GM18508 (cell line): Measurements from ENCODE around the gene STK10.
"Not testable (repeated sequence)": the region's sequence is repeated elsewhere in the genome, so short reads cannot be mapped to it uniquely, and the experiment has no call there.

Source experiments
- ATAC-seq: cut with Tn5 transposase; IDR thresholded peaks from one replicate; pipeline ENCODE4 v1.9.1; 2021; ENCODE audit warnings: moderate number of reproducible peaks; ENCODE audit not compliant: insufficient read depth, unreplicated experiment

The STK10 gene

DNA sequence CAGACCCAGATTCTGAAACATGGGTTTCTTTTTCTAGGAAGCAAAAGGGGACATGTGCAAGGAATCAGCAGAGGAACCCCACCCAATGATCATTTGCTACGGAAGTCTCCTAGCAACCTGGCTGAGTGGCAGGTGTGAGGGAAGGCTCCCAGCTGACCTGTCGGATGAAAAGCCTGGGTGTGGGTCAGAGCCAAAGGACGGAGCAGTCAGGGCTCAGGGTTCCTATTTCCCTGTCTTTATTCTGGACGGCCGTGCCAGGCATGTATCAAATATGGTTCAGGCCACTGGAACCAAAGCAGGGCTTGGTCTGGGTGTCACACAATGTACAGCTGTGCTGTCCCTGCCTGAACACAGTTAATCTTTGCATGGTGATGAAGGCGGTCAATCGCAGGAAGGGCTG lies 20.1 kb downstream of the STK10 start:
- ATAC-seq: no peak

DNA sequence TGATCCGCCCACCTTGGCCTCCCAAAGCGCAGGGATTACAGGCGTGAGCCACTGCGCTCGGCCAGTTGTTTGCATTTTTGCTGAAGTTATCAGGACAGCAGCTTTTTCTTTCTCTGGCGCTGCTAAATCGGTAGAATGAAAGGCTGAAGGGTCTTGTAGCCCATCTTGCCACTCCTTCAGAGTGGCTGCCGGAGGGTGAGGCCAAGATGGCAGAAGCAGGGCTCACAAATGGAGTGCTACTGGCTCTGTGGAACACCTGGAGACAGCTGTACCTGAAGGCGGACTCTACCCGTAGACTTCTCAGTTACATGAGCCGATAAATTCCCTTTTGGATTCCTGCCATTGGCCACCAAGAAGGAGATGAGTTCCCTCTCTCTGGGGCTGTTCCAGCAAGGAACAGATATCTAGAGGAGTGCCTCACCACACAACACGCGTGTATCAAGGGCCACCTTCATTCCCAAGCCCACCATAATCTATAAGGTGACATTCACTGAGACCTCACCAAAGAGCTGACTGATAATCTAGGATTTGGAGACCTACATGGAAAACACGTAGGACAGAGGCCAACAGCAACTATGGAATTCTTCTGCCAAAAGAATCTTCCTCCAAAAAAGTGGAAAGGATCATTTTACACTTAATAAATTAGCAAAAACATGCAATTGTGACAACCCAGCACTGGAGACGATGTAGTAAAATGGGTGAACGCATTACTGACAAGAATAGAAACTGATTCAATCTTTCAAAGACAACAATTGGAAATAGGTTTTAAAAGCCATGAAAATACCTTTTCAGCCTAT lies 21.8 kb downstream of the STK10 start:
- no peak for ATAC-seq

DNA sequence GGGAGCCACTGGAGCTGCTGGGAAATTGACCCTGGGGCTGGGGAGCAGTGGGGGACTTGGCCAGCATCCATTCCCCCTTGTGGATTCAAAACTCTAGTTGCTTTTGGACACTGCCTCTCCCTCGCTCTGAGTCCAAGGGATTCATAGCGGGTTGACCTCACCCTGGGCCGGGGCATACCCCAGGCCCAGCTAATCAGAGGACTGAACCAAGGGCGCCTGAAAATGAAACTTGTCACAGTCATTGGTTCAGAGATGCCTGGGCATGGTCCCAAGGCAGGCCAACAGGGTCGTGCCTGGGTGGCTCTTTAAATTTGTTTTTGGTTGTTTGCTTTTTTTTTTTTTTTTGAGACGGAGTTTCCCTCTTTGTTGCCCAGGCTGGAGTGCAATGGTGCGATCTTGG lies 22.6 kb downstream of the STK10 start:
- ATAC-seq: no peak

DNA sequence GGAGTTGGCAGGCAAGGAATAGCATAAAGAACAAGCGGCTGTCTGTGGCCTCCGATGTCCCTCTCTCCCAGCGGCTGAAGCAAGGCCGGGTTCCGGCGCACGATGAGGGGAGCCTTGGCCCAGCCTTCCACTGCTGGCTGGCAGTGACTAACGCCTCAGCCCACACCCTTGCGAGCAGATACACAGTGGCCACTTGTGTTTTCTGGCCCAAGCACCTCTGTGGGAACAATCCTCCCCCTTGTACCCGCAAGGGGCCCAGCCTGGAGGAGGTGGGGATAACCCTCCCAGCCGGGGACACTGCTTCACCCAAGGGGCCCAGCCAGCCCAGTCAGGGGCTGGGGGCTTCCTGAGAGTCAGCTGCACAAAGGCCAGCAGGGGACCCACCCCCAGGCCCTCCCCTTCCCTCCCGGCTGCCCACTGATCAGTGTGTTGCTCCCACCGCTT lies 23.2 kb downstream of the STK10 start:
- no peak for ATAC-seq

DNA sequence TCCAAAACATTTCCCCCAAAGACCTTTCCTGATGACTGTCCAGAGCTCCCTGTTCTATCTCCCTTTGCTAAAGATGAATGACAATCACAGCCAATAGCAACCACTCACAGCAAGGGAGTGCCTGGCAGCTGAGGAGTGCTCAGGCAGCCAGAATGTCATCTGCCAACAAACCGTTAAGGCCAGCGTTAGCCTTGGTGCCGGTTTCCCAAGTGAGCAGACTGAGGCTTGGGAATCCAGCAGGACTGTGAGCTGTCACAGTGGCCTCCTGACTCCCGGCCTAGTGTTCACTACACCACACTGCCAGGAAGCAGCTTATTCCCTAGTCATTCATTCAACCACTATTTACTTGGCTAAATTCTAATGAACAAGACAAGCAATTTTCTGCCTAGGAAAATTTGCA lies 24.7 kb downstream of the STK10 start:
- no peak for ATAC-seq

DNA sequence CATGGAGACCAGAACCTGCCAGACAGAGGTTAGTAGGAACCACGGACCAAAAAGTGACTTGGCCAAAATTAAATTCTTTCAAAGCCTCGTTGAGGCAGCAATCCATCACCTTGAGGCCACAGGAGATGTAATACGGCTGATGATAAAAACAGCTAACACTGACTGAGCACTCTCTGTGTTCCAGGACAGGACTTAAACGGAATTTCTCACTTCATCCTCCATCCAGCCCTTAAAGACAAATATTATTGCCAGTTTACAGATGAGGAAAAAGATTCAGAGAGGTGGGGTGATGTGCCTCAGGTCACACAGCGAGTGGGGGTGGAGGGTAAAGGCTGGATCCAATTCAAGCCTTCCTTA lies 25.1 kb downstream of the STK10 start:
- ATAC-seq: no peak

DNA sequence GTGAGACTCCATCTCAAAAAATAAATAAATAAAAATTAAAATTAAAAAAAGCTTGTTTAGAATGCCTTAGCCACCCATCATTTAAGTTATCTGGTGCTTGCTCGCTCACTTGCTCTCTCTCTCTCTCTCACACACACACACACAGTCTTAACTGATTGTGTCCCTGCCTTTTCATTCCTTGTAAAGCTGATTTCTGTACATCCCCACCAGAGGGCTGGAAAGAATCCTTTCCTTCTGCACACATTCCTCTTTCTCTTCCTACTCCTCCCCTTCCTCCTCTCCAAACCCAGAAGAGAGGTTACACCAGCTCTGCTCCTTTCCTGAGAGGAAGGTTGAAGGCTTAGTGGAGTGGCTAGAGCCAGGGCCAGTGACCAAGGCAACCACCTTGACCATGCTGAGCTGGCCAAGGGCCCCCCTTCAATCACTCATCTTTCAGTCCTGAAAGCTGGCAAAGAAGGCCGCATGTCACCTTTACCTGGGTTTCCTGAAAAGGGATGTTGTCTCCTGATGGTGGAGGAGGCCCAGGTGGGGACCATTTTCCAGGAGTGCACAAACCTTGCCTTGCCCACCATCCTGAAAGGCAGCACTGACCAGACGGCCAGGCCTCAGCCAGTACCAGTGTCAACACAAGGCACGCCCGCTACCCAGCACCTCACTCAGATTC lies 25.6 kb downstream of the STK10 start:
- ATAC-seq: no peak

DNA sequence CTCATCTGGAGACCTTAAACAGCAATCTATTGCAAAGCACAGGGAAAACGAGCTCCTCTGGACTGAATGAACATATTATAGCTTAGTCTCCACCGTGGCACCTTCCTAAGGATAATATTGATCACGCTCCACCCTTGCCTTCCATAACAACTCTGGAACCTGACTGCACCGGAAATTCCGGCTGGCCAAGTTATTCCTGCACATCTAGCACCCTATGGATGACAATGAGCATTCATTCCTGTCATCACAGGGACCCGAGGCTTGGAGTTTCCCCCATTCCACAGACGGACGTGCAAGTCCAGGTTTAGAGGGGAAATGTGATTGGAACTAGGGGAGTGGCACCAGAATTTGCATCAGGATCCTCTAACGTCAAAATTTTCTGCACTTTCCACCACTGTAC lies 27.5 kb downstream of the STK10 start:
- ATAC-seq: no peak

DNA sequence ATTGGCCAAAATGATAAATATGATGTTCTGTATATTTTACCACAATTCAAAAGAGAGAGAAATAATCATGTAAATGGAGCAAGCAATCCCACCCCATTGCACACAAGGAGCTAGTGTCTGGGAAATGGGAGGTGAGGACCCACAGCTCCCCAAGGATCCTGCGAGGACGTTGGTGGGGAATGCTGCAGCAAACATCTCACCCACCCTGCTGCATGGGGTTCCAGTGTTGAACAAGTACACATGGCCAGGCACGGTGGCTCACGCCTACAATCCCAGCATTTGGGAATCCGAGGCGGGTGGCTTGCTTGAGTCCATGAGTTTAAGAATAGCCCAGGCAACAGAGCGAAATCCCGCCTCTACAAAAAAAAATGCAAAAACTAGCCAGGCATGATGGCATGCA lies 29.0 kb downstream of the STK10 start:
- ATAC-seq: no peak

DNA sequence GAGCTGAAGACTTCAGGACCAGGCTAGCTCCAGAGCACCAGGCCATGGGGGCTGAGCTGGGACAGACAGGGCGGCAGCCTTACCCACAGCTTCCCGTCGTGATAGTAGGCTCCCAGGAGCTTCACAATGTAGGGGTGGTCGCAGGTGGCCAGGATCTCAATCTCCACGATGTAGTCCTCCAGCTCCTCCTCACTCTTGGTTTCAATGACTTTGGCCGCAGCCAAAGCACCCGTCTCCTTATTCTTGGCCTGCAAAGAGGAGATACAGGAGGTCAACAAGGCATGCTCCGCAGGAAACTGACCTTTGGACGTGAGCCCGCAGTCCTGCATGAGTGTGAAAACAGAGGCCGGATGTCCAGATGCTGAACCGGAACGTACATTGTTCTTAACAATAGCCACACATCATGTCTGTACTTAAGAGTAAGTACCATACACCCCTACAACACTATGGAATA lies 31.5 kb downstream of the STK10 start:
- no peak for ATAC-seq

DNA sequence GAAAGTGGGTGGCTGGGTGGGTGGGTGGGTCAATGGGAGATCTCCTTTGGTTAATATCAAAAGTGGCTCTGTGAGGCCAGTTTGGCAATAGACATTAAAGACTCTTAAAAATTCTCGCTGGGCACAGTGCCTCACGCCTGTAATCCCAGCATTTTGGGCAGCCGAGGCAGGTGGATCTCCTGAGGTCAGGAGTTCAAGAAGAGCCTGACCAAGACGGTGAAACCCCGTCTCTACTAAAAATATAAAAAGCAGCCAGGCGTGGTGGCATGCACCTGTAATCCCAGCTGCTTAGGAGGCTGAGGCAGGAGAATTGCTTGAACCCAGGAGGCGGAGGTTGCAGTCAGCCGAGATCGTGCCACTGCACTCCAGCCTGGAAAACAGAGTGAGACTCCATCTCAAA lies 32.9 kb downstream of the STK10 start:
- not testable (repeated sequence) for ATAC-seq

DNA sequence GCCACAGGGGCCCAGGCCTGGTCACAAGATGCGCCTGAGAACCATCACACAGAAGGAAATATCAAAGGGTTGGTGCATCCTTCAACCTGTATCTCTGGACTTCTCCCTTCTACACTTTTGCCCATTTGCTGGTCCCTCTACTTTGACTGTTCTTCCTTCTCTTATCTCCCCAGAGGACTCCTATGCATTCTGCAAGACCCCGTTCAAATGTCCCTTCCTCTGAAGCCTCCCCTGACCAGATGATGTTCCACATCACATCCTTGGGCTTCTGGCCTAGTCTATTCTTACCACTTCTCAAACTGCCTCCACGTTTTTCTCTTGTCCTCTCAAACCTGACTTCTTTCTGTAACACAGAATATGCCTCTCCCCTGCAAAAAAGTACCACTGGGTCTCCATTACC lies 34.3 kb downstream of the STK10 start:
- ATAC-seq: no peak

DNA sequence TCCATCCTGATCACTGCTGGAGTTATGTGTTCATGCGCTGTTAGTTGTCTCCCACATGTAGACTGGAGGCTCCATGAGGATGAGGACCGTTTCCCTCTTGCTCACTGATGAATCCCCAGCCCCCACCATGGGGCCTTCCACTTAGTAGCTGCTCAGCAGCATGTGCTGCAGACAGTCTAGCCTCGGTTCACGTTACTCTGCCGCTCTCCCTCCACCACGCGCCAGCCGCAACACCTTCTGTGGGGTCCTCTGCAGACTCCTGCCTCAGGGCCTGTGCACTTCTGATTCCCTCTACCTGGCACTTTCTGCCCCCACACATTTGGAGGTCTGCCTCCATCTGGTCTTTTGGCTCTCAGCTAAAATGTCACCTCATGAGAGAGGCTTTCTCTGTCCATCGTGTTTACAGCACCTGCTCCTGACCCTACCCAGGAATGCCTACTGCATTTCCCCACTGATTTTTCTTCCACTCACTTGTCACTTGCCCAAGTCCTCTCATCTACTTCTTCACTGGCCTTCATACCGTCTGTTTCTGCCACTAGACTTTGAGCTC lies 36.3 kb downstream of the STK10 start:
- ATAC-seq: no peak

DNA sequence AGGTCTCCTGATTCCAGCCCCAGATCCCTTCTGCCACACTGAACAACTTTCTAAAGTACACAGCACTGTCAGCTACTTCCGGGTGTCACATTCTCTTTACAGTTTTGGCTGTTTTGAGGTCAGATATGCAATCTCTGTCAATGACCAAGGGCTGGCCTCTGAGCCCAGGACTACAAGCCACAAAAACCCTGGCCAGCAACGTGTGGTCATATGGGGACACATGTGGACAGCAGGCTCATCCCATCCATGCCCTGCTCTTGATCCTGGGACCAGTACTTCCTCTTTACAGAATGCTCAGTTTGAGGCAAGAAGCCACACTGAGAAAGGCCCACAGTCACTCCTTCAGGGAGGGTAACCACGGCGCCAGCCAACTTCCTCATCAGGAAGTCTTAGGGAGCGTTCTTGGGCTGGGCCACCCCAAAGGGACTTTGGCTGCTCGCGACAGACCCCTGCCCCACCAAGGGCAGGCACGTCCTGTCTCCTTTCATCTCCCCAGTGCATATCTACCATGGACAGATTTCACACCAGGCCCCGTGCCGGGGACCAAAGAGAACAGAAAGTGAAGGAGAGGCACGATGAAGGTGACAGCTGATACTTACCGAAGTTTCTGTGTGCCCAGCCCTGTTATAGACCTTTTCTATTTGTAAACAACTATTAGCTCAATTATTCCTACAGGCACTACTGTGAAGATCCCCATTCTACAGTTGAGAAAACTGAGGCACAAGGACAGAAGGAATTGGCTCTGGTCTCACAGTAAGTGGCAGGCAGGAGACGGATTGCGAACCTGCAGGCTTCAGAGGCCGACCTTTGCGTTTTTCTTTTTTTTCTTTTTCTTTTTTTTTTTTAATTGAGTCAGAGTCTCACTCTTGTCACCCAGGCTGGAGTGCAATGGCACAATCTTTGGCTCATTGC lies 37.3 kb downstream of the STK10 start:
- ATAC-seq: peak; percentile 61

DNA sequence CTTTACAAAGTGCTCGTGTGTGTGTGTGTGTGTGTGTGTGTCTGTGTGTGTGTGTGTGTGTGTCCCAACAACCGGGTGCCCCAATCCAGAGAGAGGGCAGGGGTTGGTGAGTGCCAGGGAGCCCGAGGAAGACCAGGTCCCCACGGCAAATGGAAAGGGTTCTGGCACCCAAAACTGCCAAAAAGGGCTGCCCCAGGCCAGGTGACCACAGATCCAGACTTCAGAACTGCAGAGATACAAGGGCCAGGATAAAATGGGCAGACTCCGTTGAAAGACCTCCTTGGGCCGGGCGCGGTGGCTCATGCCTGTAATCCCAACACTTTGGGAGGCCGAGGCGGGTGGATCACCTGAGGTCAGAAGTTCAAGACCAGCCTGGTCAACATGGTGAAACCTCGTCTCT lies 38.5 kb downstream of the STK10 start:
- ATAC-seq: not testable (repeated sequence)

DNA sequence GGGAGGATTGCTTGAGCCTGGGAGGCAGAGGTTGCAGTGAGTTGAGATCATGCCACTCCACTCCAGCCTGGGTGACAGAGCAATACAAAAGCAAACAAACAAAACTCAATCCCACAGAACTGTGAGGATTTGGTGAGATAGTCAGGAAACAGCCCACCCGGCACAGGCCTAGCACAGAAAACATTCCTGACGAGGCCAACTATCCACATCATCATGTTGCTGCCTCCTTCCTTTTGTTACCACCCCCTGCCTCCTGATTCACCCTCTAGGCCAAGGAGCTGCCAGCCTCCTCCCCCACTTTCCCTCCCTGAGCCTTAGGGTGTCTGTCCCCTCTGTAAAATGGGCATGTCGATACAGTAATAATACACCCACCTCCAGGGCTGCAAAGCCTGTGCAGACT lies 39.0 kb downstream of the STK10 start:
- ATAC-seq: no peak

DNA sequence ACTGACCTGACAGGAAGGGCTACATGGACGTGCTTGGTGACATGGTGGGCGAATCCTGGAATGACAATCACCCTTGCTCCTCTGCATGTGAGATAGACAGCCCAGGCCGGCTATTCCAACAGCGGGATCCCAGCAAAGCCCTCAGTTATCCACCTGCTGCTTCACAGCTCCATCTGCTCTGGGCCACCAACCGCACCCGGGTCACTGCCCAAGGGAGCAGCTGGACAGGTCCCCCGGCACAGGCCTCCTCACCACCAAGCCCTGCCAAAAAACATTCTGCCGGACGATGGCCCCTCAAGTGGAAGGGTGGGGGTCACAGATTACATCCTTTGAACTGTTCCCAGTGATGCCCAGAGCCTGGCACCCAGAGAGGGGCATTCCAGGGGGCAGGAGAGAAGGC lies 39.6 kb downstream of the STK10 start:
- ATAC-seq: no peak

DNA sequence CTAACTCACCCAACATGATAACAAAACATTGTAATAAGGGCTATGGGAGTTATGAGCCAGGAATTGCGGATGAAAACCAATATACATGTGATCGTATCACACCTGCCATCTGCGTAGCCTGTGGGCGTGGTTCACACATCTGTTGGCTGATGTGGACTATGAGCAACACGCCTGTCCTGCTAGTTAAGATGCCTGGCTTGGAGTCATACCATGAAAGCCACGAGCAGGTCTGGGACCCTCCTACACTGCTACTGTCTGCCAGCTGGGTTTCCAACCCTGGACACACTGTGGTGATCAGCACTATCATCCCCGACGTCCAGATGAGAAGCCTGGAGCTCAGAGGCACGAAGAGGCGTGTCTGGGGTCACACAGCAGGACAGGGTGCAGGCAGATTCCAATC lies 40.2 kb downstream of the STK10 start:
- ATAC-seq: no peak

DNA sequence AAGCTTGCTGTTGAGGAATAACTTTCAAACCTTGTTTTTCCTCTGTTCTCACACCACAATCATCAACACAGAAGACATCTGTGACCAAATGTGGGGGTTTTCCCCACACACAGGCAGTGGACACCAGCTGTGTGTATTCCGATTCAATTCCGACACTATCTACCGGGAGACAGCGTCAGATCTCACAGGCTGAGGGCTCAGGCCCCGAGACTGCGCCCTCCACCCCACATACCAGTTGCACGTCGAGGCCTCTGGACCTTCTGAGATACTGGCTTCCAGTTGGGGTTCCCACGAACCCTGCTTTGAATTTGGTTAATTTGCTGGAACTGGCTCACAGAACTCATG lies 41.3 kb downstream of the STK10 start:
- ATAC-seq: no peak

DNA sequence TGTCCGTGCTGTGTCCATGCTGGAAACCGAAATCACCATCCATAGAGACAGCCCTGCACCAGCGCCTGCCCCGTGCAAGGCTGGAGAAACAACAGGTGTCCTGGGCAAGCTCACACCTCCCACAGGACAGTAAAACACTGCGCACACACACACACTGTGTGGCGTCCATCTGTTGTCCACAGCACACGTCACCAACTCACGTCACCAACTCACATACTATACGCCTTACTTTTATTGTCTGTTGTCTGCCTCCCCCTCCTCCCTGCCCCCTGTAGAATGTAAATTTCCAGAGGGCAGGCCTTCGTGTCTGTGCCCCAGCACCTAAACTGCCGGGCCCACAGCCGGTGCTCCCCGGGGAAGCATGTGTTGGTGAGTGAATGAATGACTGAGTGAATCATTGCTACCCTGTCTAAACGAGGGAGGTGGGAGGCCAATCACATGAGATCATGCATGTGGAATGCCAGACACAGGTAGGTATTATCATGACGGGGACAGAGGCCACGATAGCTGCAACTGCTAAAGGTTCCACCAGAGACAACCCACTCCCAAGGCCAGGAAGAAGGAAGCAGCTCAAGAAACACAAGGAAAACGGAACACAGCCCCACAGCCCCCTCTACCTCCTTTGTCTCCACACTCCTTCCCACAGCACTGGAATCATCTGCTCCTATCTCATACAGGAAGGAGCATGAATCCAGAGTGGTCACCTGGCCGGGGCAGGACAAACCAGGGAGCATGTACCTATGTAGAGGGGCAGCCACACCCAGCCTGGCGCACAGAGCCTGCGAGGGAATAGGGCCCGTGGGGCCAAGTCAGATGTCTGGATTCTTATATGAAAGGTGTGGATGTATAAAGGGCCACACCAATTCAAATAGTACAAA lies 41.9 kb downstream of the STK10 start:
- ATAC-seq: no peak
